Thyroid gland (tissue), 4 donors: ENCODE measurements around the gene VWA1.
"Not testable (repeated sequence)": the region's sequence is repeated elsewhere in the genome, so short reads cannot be mapped to it uniquely, and the experiment has no call there.

Source experiments
- CTCF ChIP-seq, 6 experiments: fragments of 200-600 bp in 3 of 6; fragments of 450-650 bp in 3 of 6; sonication (generic) in 3 of 6; IDR thresholded peaks; one replicate each; pipeline ENCODE4 v1.5.1; 2016 to 2019; ENCODE audit warnings: antibody characterized with exemption in 6 of 6, mild to moderate bottlenecking in 2 of 6, inconsistent platforms in 1 of 6, moderate library complexity in 1 of 6
- POLR2A ChIP-seq, 2 donors: fragments of 450-650 bp; IDR thresholded peaks; one replicate each; pipeline ENCODE4 v1.6.1; 2017; ENCODE audit warnings: antibody characterized with exemption in 2 of 2, mild to moderate bottlenecking in 2 of 2, moderate library complexity in 1 of 2

DNA sequence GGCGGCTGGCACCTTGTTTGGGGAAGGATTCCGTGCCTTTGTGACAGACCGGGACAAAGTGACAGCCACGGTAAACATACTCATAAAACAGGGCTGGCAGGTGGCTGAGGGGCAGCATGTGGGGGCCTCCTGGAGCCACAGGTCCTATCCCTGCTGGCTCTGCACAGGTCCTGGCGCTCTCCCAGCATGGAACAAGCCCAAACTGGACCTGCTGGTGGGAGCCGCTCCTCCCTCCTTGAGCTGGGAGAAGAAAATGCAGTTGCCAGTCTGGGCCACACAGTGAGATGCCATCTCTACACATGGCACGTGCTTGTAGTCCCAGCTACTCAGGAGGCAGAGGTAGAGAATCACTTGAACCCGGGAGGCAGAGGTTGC is 16.9 kb downstream of the VWA1 start:
- not testable (repeated sequence) for TF ChIP-seq CTCF, POLR2A (IDR thresholded peaks at IDR 0.05)
